Endodermal cell (in vitro differentiated cells): ENCODE results near the gene HPS6. TPM values are rescaled to one million over a fixed set of nuclear protein-coding genes. Genes with fewer than 3 reads are reported as not detected.

Experiments used
- DNase-seq: peaks from one replicate; pipeline ENCODE4 v3.0.0-alpha.2; 2017
- H3K27ac ChIP-seq: 2 replicates; pipeline ENCODE4 v1.5.1; 2013; ENCODE audit warnings: mild to moderate bottlenecking, low read depth, low read length, moderate library complexity
- H3K27me3 ChIP-seq: 2 replicates; pipeline ENCODE4 v1.6.1; 2013; ENCODE audit warnings: mild to moderate bottlenecking, low read length, moderate library complexity; ENCODE audit not compliant: insufficient read depth, control insufficient read depth, poor library complexity, severe bottlenecking
- H3K36me3 ChIP-seq: 2 replicates; pipeline ENCODE4 v1.7.0; 2013; ENCODE audit warnings: mild to moderate bottlenecking, low read length, moderate library complexity; ENCODE audit not compliant: control insufficient read depth, insufficient read depth
- H3K4me1 ChIP-seq: one replicate; pipeline ENCODE4 v1.7.0; 2013; ENCODE audit warnings: low read length; ENCODE audit not compliant: control insufficient read depth, insufficient read depth
- H3K4me3 ChIP-seq: 2 replicates; pipeline ENCODE4 v1.5.1; 2013; ENCODE audit warnings: mild to moderate bottlenecking, low read length, moderate library complexity
- H3K9ac ChIP-seq: 2 replicates; pipeline ENCODE4 v1.6.1; 2013; ENCODE audit warnings: mild to moderate bottlenecking, low read length, moderate library complexity; ENCODE audit not compliant: poor library complexity, severe bottlenecking; ENCODE audit errors: extremely low read depth
- H3K9me3 ChIP-seq: 2 replicates; pipeline ENCODE4 v1.6.1; 2013; ENCODE audit warnings: mild to moderate bottlenecking, low read length, moderate library complexity; ENCODE audit not compliant: control insufficient read depth
- H3K27ac Mint-ChIP-seq: 2 replicates; pipeline ENCODE4 v1.8.0; 2020; ENCODE audit warnings: mixed read lengths
- H3K27me3 Mint-ChIP-seq: 2 replicates; pipeline ENCODE4 v1.8.0; 2021; ENCODE audit warnings: mild to moderate bottlenecking, mixed read lengths; ENCODE audit not compliant: insufficient read depth
- H3K36me3 Mint-ChIP-seq: 2 replicates; pipeline ENCODE4 v1.8.0; 2020; ENCODE audit warnings: low read depth, mixed read lengths
- H3K4me1 Mint-ChIP-seq: 2 replicates; pipeline ENCODE4 v1.8.0; 2020; ENCODE audit warnings: mixed read lengths
- H3K4me3 Mint-ChIP-seq: 2 replicates; pipeline ENCODE4 v1.8.0; 2020; ENCODE audit warnings: mild to moderate bottlenecking, moderate library complexity, mixed read lengths
- H3K9me3 Mint-ChIP-seq: 2 replicates; pipeline ENCODE4 v1.8.0; 2020; ENCODE audit warnings: mild to moderate bottlenecking, mixed read lengths
- CTCF ChIP-seq: fragments of 200-600 bp; sonication (generic); conservative IDR thresholded peaks from 2 replicates; pipeline ENCODE4 v1.5.0; 2021; ENCODE audit warnings: antibody characterized with exemption, mild to moderate bottlenecking
- WGBS, 2 experiments: methylation state at CpG; one replicate each; pipeline versions ENCODE4 v1.1.5 to v1.1.7; 2013; ENCODE audit warnings: missing lambda C conversion rate in 2 of 2, mixed read lengths in 1 of 2; ENCODE audit not compliant: insufficient coverage in 1 of 2, insufficient read length in 1 of 2; 5-methylcytosine and 5-hydroxymethylcytosine counted together
- total RNA-seq, 2 donors: library from RNA; stranded (reverse); fragmentation: NEBNext Ultra II Directional in 1 of 2; extraction: Animal tissue kit (Norgen Biotek cat#: 25700) in 1 of 2; gene quantifications; 2 replicates in 1 of 2; 3 replicates in 1 of 2; pipeline ENCODE4 v1.2.1, GENCODE V29; 2021

The HPS6 gene
- total RNA-seq, 2 donors from 2014 or later: 19.6 to 20.8 TPM

DNA sequence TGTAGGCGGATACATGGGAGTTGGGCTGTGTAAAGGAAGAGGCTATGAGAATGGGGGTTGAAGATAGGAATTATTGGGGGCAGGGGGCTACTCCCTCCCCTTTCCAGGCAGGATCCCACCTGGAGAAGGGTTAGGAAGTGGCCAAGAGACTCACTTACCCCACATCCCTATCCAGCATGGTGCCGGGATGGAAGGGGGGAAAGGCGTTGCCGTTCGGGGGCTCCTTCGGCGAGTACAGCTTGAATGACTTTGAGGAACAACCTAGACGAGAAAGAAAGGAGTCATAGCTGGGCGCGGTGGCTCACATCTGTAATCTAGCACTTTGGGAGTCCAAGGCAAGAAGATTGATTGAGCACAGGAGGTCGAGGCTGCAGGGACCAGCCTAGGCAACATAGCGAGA is 46.1 kb downstream of the HPS6 start:
- H3K36me3 Mint-ChIP-seq: peaks cover 42% of the 10 kb centered on the region
- H3K27ac Mint-ChIP-seq: no peak overlapping the region
- H3K4me1 Mint-ChIP-seq: peaks cover 23% of the 10 kb centered on the region
- WGBS, 2 experiments: 94 to 96% methylated on average over 9 to 11 of the region's 12 CpGs
- Histone ChIP-seq H3K4me1 (peaks cover 3% of the 10 kb centered on the region), H3K27me3 (no peaks in the 10 kb centered on the region), H3K4me3 (no peak overlapping the region), H3K9me3 (no peaks in the 10 kb centered on the region), H3K9ac (no peak overlapping the region), H3K27ac (no peak overlapping the region), H3K36me3 (peaks cover 50% of the 10 kb centered on the region)
- H3K9me3 Mint-ChIP-seq: no peaks in the 10 kb centered on the region
- no peak overlapping the region for H3K4me3 Mint-ChIP-seq
- no peak for DNase-seq
- TF ChIP-seq CTCF: no peak
- H3K27me3 Mint-ChIP-seq: no peaks in the 10 kb centered on the region

DNA sequence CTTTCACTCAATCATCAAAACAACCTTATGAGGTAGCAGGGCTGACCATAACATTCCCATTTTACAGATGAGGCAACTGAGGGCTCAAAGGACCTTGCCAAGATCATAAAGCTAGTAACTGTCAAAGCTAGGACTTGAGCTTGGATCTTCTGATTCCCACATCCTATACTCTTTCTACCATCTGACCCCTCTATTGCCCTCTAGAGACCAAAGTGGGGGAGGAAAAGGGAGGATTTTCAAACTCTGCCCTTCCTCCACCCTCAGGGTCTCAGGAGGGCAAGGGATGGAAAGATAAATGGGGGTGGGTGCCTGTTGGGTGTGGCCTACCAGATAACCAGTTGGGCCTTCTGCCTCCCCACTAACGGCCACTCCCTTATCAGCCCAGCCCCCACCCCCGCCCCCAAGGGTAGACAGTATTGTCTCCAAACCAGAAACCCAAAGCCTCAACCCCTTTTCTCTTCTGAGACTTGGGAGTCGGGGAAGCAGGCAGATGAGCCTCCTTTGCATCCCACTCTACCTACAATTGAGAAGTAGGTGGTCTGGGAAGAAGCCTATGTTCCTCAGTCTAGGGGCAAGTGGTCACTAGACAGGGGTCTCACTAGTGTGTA is 47.2 kb downstream of the HPS6 start:
- DNase-seq: peak; percentile 67
- no peaks in the 10 kb centered on the region for H3K27me3 Mint-ChIP-seq
- Histone ChIP-seq H3K36me3 (peaks cover 45% of the 10 kb centered on the region), H3K4me1 (peaks cover 3% of the 10 kb centered on the region), H3K9ac (no peak overlapping the region), H3K4me3 (peak overlapping the region; percentile 94), H3K27me3 (no peaks in the 10 kb centered on the region), H3K27ac (no peak overlapping the region), H3K9me3 (no peaks in the 10 kb centered on the region)
- H3K9me3 Mint-ChIP-seq: no peaks in the 10 kb centered on the region
- TF ChIP-seq CTCF: peak; percentile 76
- WGBS, 2 experiments: 52% methylated on average over 3 of the region's 3 CpGs; no CpG with 5 or more reads in 1 of the 2 experiments
- peaks cover 31% of the 10 kb centered on the region for H3K4me1 Mint-ChIP-seq
- peaks cover 42% of the 10 kb centered on the region for H3K36me3 Mint-ChIP-seq
- H3K27ac Mint-ChIP-seq: no peak overlapping the region
- H3K4me3 Mint-ChIP-seq: peak overlapping the region; percentile 78

DNA sequence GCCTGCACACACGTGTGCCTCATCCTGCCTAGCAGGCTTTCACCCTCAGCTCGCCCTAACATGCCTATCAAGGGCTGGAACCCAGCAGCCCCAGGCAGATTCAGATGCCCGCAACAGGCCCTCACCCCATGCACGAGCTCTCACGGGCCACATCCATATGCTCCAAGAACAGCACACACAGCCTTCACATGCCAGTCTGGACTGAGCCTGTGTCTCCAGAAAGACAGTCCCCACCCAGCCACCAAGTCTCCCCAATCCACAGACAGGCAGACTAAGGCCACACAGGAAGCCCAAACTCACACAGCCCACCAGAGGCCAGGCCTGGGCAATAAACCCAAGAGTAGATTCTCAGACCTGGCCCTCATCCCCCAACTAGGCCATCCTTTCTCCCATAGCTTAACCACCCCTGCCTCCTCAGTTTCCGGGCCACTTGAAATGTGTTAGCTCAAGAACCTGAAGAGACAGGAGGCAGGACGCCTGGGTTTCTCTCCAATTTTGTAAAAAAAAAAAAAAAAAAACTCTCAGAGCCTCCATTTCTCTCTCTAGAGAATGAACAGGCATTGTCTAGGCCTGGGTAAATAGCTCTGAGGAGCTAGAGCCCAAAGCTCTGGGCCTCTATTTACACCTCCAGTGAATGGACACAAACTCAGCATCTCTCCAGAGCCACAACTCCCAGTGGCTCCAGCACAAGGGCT is 48.3 kb downstream of the HPS6 start:
- Mint-ChIP-seq H3K27me3 (no peaks in the 10 kb centered on the region), H3K36me3 (peaks cover 37% of the 10 kb centered on the region), H3K4me1 (peaks cover 42% of the 10 kb centered on the region), H3K27ac (peak overlapping the region; percentile 89), H3K9me3 (no peaks in the 10 kb centered on the region), H3K4me3 (peak overlapping the region; percentile 78)
- no peak for TF ChIP-seq CTCF
- peak overlapping the region; percentile 94 for H3K4me3 ChIP-seq
- 70 to 83% methylated on average over 2 to 7 of the region's 7 CpGs for WGBS, 2 experiments
- H3K36me3 ChIP-seq: peaks cover 36% of the 10 kb centered on the region
- peak overlapping the region; percentile 90 for H3K27ac ChIP-seq
- H3K27me3 ChIP-seq: no peaks in the 10 kb centered on the region
- DNase-seq: peak; percentile 58
- peaks cover 6% of the 10 kb centered on the region for H3K4me1 ChIP-seq
- peak overlapping the region; percentile 80 for H3K9ac ChIP-seq
- no peaks in the 10 kb centered on the region for H3K9me3 ChIP-seq
